SU-DHL-6 (cell line): ENCODE measurements around the gene VSTM2L.

Source experiments
- H2AFZ ChIP-seq: fragments of 200-600 bp; sonication (generic); 2 replicates; pipeline ENCODE4 v1.6.1; 2014; ENCODE audit warnings: low read depth, mild to moderate bottlenecking, moderate library complexity, mixed read lengths, antibody characterized with exemption, low read length; ENCODE audit not compliant: severe bottlenecking
- H3F3A ChIP-seq: fragments of 200-600 bp; shearing (Covaris generic); 2 replicates; pipeline ENCODE4 v1.6.0; 2016; ENCODE audit warnings: antibody characterized with exemption, mild to moderate bottlenecking; ENCODE audit not compliant: insufficient read depth
- H3K27ac ChIP-seq: fragments of 200-600 bp; sonication (generic); 2 replicates; pipeline ENCODE4 v1.5.1; 2016; ENCODE audit warnings: low read depth, mild to moderate bottlenecking, low read length, moderate library complexity, mixed read lengths
- H3K27me3 ChIP-seq: fragments of 200-600 bp; sonication (generic), shearing (Covaris generic); 2 replicates; pipeline ENCODE4 v1.6.0; 2014; ENCODE audit warnings: mild to moderate bottlenecking, low read length
- H3K36me3 ChIP-seq: fragments of 200-600 bp; sonication (generic); 2 replicates; pipeline ENCODE4 v1.6.1; 2014; ENCODE audit warnings: mild to moderate bottlenecking, low read length, mixed read lengths
- H3K4me2 ChIP-seq: fragments of 300-600, 200-600 bp; shearing (Covaris generic), sonication (generic); 2 replicates; pipeline ENCODE4 v1.6.0; 2014; ENCODE audit warnings: low read length, low read depth, mild to moderate bottlenecking; ENCODE audit not compliant: poor library complexity, severe bottlenecking
- H3K4me3 ChIP-seq: fragments of 200-600 bp; sonication (generic); 2 replicates; pipeline ENCODE4 v1.5.1; 2014; ENCODE audit warnings: antibody characterized with exemption, low read length, mild to moderate bottlenecking, mixed read lengths; ENCODE audit not compliant: insufficient read depth, poor library complexity, severe bottlenecking
- H3K79me2 ChIP-seq: fragments of 200-600 bp; sonication (generic); 2 replicates; pipeline ENCODE4 v1.6.1; 2014; ENCODE audit warnings: mild to moderate bottlenecking, low read length, moderate library complexity; ENCODE audit not compliant: insufficient read depth
- H3K9ac ChIP-seq: fragments of 200-600 bp; sonication (generic); 2 replicates; pipeline ENCODE4 v1.7.0; 2014; ENCODE audit warnings: mild to moderate bottlenecking, low read length
- H3K9me2 ChIP-seq: fragments of 200-600 bp; sonication (generic); replicated peaks from 2 replicates; pipeline ENCODE4 v1.6.1; 2014; ENCODE audit warnings: low read length; ENCODE audit not compliant: insufficient read depth
- H3K9me3 ChIP-seq: fragments of 200-600 bp; sonication (generic); 2 replicates; pipeline ENCODE4 v1.6.1; 2014; ENCODE audit warnings: low read length, mixed read lengths; ENCODE audit not compliant: insufficient read depth
- H4K20me1 ChIP-seq: fragments of 200-600 bp; sonication (generic); 2 replicates; pipeline ENCODE4 v1.6.1; 2014; ENCODE audit warnings: low read depth, mild to moderate bottlenecking, antibody characterized with exemption, low read length, moderate library complexity, mixed read lengths
- CTCF ChIP-seq: fragments of 200-600 bp; sonication (generic); IDR thresholded peaks from one replicate; pipeline ENCODE4 v1.5.1; 2017; ENCODE audit warnings: antibody characterized with exemption, mild to moderate bottlenecking, low read length, moderate library complexity; ENCODE audit not compliant: insufficient read depth, poor library complexity, severe bottlenecking
- EZH2phosphoT487 ChIP-seq: fragments of 200-600 bp; sonication (generic), shearing (Covaris generic); conservative IDR thresholded peaks from 2 replicates; pipeline ENCODE4 v1.6.1; 2018; ENCODE audit warnings: mild to moderate bottlenecking, antibody characterized with exemption, low read length, moderate library complexity, mixed read lengths

The VSTM2L gene

GRCh38 chr20:37986044-37986858 is 83.3 kb downstream of the VSTM2L start:
- Histone ChIP-seq H3K9me3 (no peaks in the 10 kb centered on the region), H4K20me1 (no peaks in the 10 kb centered on the region), H3K4me3 (no peak overlapping the region), H2AFZ (no peak overlapping the region), H3K9me2 (no peaks in the 10 kb centered on the region), H3K4me2 (no peak overlapping the region), H3K79me2 (no peaks in the 10 kb centered on the region), H3F3A (no peaks in the 10 kb centered on the region), H3K27me3 (no peaks in the 10 kb centered on the region), H3K36me3 (no peaks in the 10 kb centered on the region), H3K9ac (no peak overlapping the region), H3K27ac (no peak overlapping the region)
- TF ChIP-seq EZH2phosphoT487 (no peak), CTCF (no peak)

GRCh38 chr20:37986873-37987601 is 84.1 kb downstream of the VSTM2L start:
- Histone ChIP-seq H3K27me3 (no peaks in the 10 kb centered on the region), H4K20me1 (no peaks in the 10 kb centered on the region), H3K9me3 (no peaks in the 10 kb centered on the region), H3K36me3 (no peaks in the 10 kb centered on the region), H3K79me2 (no peaks in the 10 kb centered on the region), H3K9me2 (no peaks in the 10 kb centered on the region), H2AFZ (no peak overlapping the region), H3K27ac (no peak overlapping the region), H3F3A (no peaks in the 10 kb centered on the region), H3K4me3 (no peak overlapping the region), H3K4me2 (no peak overlapping the region), H3K9ac (no peak overlapping the region)
- no peak for TF ChIP-seq CTCF

GRCh38 chr20:37987602-37988290 is 84.8 kb downstream of the VSTM2L start:
- Histone ChIP-seq H3K4me2 (no peak overlapping the region), H3K79me2 (no peaks in the 10 kb centered on the region), H3K9ac (no peak overlapping the region), H3K27me3 (no peaks in the 10 kb centered on the region), H4K20me1 (no peaks in the 10 kb centered on the region), H3K9me2 (no peaks in the 10 kb centered on the region), H2AFZ (no peak overlapping the region), H3F3A (no peaks in the 10 kb centered on the region), H3K4me3 (no peak overlapping the region), H3K9me3 (no peaks in the 10 kb centered on the region), H3K27ac (no peak overlapping the region), H3K36me3 (no peaks in the 10 kb centered on the region)
- TF ChIP-seq EZH2phosphoT487 (no peak), CTCF (no peak)
